H4 (cell line): Measurements from ENCODE around the gene MAD2L2. TPM values are rescaled to one million over a fixed set of nuclear protein-coding genes. Genes with fewer than 3 reads are reported as not detected.

Experiments used
- DNase-seq: peaks from one replicate; pipeline ENCODE4 v3.0.0-alpha.2; 2015; ENCODE audit warnings: low spot score
- total RNA-seq: library from RNA; depleted of rRNA; stranded (reverse); fragments of >200 nt; shearing (Covaris generic); gene quantifications from 2 replicates; pipeline ENCODE4 v1.2.3, GENCODE V29; 2014

Gene MAD2L2
- total RNA-seq, 1 experiment from 2014 or later, result 130 TPM

DNA sequence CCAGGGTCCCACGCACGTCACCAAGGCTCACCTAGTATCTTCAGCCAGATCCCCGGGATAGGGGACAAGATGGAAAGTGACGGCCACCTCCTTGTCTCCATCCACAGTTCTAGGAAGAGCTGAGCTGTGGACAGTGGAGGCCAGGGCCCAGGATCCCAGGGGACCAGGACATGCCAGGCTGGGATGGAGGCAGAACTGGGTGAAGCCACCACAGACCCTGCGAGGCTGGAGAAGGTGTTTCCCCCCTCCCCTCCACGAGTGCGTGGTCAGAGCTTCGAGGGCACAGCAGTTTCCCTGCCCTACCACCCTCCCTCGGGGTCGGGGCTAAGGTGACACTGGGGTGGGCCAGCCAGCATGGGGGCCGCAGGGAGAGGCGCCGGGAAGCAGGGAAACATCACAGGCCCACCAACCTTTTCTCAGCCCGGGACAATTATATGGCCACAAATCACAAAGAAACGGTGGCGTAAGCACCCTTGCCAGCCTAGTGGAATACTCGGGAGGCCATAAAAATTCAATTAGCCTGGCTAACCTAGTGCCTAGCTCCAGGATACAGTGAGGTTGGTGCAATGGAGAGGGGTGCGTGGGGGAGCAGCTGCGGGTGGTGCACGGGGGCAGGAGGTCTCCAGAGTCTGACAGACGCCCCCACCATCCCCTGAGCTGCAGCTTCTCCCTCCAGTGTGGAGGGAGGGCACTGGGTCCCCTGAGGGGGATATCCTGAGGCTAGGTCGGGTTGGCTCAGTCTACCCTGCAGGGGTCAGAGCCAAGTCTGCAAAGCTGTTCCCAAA is 23.9 kb upstream of the MAD2L2 start:
- DNase-seq, result no peak

DNA sequence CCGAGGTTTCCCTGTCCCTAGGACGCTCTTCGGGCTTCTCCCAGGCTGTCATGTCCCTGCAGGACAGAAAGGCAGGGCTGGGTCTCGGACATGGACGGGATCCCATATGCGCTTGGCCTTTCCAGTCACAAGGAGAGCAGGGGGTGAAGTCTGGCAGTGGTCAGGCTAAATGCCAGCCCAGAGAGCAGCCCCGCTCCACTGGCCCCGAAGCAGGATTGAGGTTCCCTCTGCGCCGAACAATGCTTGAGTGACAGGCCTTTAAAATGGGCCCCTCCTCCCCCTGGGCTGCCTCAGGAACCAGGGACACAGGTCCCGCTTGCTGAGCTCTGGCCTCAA is 23.2 kb upstream of the MAD2L2 start:
- no peak for DNase-seq

DNA sequence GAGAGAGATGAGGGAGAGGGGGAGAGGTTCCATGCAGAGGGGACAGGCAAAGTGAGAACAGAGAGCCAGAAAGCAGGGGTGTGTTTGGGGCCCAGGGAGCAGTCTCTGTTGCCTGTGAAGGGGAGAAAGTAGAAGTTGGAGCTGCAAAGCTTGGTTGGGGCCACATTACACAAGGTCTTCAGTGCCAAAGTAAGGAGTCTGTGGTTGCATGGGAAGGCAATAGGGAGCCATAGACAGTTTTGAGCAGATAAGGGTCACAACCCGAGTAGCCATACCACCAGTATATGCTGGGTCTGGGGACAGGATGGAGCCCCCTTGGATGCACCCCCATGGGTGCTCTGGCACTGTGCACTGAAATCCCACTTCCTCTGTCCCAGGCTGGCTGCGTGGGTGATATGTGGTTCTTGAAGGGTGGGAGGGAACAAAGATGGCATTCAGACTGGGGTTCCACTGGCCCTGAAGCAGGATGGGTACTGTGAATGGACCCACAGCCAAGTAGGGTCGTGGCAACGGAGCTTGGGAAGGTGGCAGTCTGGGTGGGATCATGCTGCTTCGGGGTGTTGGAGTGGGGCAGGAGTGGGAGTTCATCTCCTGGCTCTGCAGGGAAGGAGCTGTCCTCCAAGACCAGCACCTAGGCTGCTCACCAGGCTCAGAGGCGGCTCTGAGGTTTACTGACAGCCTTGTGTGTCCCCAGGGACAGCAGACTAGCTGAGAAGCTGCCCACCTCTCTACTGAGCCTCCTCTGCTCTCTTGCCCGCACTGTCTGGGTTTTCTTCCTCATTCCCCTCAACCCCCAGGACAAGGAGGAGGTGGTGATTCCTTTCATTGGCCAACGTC is 22.6 kb upstream of the MAD2L2 start:
- no peak for DNase-seq

DNA sequence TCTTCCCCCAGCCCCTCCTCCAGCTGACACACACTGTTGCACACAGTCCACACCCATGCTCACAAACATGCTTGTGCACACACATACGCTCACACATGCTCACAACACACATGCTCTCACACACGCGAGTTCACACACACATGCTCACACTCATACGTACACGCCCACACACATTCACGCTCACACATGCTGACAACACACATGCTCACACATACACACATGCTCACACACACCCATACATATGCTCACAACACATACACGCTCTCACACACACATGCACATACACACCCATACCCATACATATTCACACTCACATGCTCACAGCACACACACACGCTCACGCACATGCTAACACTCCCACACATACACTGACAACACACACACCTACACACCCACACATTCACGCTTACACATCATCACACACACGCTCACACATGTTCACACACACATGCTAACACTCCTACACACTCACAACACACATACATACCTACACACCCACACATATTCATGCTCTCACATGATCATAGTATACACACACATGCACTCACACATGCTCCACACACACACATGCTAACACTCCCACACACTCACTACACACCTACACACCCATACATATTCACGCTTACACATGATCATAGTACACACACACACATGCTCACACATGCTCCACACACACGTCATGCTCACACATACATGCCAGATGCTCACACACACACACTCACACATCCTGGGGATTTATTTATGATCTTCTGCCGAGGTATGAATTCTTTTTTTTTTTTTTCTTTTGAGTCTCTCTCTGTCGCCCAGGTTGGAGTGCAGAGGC is 21.2 kb upstream of the MAD2L2 start:
- no peak for DNase-seq

DNA sequence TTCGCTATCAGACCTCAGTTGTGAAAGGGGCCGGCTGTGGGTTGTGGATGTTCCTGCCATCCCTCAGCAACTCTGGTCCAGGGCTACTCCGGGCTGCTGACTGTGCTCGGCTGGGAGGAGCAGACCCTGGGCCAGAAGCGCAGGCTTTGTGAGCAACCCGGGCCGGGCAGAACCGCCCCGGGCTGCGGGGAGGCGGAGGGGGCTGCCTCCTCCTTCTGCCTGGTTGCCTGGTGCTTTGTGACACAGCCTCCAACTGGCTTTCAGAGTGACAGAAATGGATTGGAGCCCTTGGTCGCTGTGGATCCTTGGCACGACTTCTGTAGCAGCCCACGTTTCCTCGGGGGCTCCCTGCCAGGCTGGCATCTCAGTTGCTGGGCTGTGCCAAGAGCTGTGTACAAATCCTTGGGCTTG is 20.6 kb upstream of the MAD2L2 start:
- no peak for DNase-seq

DNA sequence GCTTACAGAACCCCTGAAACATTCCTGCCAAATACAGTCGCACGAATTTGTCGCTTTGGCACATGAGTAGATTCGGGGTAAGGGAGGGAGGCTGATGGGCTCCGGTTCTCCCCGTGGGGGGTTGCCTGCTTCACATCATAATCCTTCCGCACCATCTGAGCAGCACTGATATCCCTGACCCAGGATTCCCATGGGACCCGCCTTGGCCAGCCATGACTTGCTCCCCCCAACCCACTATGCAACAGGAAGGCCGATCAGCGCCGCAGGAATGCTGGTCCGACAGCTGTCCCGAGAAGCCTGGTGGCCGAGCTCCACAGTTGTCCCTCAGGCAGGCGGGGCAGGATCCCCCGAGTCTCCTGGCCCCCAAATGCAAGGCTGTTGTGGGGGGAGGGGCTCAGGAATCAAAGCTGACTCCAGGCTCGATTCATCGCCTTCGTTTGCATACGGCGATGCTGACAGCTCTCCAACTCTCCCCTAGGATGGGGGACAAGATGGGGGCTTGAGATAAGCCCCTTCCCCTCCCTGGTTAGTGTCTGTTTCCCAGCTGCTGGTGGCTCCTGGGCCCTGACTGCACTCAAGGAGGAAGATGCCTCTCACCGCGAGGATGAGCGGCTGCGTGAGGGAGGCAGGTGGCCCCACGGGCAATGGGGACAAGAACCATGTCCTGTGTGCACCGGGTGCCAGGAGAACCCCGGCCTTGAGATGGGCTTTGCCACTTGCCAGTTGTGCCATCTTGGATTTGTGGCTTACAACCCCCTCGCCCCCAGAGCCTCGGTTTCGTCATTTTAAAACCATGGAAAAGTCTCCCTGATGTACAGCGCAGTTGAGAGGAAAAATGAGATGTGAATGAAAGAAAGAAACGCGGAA is 19.9 kb upstream of the MAD2L2 start:
- DNase-seq, result no peak

DNA sequence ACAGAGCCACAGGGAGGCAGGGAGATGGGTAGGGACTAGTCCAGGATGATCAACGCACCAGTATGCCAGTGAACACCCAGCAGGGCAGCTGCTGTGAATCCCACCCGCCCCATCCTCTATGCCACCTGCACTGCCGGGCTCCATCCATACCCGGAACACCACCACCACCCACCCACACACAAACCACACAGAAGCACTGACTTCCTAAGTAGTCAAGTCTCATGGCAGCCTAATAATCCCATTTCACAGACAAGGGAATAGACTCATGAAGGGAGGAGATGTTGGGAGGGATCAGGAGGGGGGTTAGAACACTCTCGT is 16.9 kb upstream of the MAD2L2 start:
- no peak for DNase-seq

DNA sequence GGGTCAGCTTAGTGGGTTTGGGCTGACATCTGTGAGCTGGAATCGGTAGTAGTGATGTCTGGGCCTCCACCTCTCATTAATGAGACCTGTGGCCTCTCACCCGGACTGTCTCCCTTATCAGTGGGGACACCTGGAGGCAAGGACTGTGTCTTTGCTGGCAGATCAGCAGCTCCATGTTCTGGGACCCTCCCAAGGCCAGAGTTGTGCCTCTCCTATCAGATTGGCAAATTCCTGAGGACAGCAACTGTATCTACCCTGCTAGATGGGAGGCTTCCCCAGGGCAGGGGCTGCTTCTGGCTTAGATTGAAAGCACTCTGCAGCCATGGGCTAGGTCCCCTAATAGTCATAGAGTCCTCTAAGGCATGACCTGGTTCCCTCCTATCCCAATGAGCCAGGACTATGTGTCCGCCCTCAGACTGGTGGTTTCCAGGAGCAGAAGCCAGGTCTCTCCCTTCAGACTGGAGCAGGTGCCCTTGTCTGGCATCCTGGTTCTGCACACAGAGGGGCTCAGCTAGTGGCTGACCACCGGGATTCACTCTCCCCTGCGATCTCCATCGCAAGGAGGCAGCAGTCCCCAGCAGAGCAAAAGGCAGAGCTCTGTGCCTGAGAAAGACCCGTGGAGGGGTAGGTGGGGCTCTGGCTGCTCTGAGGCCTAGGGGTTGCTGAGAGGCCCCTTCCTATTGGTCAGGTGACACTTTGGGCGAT is 16.4 kb upstream of the MAD2L2 start:
- no peak for DNase-seq

DNA sequence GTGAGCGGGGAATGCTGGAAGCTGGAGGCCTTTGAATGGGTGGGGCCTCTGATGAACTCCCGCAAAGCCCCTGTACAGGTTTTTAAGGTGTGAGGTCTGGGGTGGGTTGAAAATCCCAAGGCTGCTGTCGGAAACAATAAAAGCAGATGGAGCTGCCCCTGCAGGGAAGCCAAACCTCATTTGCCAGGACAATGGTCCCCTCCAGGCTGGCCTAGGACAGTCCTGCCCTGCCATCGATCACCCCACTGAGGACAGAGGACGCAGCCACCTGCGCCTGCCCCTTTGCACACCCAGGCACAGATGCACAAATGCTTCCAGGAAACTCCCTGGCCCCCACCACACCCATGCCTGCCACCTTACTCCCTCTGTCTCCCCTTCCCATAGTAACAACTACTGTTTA is 14.9 kb upstream of the MAD2L2 start:
- DNase-seq, result no peak

DNA sequence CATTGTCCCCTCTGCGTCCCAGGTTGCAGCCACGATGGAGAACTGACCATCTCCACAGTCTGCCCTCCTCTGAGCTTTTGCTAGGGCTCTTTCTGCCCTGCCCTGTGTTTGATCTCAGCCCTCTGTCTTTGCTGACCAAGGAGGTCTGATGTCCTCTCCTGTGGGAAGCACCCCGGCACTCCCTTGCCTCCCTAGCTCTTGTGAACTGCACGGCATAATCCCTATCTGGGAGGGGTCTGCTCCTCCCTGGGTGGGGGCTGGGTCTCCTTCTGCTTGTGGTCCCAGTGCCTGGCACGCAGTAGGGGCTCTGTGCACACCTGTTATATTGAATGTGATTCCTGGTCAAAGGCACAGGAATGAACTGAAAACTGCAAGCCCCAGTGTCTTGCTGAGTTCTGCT is 13.0 kb upstream of the MAD2L2 start:
- DNase-seq, result no peak

DNA sequence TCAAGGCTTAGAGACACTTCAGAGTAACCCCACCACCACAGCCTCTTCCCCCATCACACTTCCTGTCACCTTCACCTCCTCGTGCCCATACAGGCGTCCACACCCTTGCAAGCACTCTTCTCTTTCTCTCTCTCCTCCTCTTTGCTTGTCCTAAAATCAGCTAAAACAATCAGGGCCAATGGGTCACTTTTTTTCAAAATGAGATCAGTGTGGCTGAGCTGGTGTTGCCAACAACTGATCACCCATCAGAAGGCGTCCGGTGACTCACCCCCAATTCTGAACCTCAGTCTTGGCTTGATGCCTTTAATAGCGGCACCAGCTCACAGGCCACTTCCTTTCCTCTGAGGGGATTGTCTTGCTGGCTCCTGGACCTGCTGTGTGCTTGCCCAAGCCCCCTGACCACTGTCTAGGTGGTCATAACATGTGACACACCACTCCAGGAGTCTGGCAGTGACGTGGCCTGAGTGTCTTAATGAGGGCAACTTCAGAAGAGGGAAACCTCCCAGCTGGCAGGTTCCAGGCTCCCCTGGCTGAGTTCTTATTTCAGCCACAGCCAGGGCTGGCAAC is 12.2 kb upstream of the MAD2L2 start:
- DNase-seq, result peak; percentile 83

DNA sequence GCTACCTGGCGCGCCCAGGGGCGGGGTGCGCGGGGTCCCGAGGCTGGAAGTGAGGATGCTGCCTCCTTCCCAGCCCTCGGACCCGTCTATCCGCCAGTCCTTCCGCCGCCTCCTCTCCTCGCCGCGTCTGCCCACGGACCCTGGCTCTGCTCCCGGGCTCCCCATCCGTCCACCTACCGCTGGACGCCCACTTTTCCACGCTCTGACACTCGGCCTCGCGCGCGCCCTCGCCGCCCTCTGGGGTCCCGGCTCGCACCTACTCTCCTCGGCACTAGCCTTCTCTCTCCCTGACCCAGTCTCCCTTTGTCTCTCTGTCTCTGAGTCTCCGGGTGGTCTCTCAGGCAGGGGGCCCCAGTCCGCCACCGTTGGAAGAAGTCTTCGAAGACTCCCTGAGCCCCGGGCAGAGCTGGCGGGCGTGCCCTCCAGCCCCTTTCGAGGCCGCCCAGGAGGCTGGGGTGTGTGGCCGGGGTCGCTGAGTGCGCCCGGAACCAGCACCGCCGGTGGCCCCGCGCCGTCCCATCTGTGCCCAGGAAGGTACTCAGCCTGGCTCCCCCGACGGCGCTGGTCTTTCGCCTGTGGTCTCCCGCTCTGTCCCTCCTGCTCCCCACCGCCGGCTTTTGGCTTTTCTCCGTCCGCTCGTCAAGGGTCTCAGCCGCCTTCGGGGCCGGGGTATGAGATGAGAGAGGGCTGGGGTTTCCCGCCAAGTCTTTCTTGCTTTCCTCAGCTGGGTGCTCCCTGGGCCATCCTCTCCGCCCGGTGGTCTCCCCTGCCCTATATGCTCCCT is 11.2 kb upstream of the MAD2L2 start:
- no peak for DNase-seq

DNA sequence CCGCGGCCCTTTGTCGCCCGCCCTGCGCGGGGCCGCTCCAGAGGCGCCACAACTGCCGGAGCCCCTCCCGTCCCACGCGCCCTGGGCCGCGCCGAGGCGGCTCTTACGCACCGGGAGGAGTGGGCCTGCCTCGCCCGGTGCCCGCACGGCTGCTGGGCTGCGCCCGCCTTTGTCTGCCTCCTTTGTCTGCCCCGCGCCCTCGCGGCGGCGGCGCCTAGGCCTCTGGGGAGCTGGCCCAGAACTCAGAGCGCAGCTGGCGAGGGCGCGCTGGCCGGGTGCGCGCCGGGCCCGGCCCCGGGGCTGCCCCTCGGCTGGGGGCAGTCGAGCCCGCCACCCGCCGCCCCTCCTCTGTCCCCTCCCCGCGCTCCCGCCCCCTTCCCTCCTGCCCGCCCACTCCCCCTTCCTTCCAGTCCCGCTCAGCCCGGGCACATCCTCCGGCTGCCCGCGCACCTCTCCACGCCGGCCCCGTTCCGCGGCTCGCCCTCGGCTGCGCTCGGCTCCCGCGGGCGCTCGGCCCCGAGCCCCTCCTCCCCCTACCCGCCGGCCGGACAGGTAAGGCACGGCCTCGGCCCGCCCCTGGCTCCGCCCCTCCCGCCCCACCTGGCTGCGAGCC is 10.5 kb upstream of the MAD2L2 start, which contains the start of gene DRAXIN:
Gene DRAXIN (plus strand): TSS at position 409 of the 613 bp plus-strand sequence. CDS start 14,549 bp downstream, outside the sequence.
- DNase-seq, result no peak

DNA sequence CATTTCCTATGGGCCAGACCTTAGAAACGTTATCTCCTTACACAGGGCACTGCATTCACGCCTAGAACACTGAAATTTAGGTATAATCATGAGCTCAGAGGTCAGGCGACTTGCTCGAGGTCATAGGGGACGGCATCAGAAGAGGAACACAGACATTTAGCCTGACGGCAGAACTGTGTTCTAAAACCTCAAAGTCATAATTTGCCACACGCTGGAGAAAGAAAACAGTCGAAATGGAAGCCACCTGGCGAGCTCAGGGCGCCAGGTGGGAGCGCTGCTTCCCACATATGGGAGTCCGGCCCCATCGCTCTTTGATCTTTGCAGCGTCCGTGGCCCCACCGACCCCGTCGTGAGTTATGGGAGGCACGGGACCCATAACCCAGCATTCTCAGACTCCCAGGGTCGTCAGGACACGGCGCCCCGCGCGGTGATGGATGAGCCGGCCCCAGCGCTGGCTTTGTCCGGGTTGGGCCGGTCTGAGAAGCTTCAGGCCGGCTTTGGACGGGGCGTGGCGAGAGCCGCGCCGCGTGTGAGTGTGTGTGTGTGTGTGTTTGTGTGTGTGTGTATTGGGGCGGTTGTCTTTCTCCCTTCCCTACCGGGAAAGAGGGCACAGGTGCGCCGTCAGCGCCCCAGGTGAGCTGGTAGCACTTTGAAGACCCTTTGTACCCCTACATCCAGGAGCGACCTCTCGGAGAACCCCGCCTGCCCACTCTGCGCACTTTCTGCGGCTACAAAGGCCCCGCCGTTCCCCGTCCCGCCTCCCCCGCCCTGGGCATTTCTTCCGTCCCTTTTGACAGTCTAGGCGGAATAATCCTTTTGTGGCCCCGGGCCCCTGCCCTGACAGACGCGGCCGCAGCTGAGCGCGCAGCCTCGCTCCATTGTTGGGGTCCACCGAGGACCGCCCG is 9.7 kb upstream of the MAD2L2 start:
- no peak for DNase-seq

DNA sequence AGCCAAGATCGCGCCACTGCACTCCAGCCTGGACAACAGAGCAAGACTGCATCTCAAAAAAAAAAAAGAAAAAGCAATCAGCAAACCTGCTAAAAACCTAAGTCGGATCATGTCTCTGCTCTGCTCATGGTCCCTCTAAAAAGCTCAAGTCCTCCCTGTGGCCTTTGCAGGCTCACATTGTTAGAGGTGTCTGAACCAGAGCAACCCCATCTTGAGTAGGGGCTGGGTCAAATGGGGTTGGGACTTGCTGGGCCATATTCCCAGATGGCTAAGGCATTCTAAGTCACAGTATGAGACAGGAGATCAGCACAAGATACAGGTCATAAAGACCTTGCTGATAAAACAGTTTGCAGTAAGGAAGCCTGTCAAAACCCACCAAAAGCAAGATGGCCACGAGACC is 7.6 kb upstream of the MAD2L2 start:
- no peak for DNase-seq

DNA sequence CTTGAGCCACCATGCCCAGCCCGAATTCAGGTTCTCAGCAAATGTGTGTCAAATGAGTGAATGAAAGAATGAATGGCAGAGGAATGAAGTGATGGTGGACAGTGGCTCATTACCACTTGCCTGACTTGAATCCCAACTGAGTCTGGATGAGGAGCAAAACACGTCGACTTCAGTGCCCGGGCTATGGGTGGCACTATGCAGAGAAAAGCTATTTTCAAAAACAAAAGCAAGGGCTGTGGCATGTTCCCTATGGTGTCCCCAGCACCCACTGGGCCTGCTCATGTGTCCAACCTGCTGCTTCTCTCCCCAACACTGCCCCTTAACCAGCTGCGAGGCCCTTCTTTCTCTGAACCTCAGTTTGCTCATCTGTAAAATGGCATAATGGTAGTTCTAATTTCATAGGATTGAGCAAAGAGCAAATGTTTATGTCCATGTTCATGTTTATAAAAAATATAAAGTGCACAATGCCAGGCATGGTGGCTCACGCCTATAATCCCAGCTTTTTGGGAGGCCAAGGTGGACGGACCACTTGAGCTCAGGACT is 4.3 kb upstream of the MAD2L2 start:
- DNase-seq, result no peak

DNA sequence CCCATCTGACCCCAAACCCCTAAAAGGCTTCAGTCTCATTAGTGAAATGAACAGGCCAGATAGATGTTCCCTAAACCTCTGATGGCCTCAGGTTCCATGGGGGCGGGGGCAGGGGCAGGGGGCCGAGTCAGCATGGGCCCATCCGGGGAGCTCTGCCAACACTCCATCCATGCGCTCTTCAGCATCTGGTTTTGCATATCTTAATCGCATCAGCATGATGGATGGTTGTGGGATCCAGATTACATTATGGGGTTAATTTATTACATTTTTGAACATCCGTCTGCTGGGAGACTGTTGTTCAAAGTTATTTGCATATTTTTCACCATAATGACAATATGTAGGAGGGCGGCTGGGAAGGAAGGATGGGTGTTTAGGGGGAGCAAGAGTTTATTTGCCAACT is 3.1 kb upstream of the MAD2L2 start:
- DNase-seq, result no peak

DNA sequence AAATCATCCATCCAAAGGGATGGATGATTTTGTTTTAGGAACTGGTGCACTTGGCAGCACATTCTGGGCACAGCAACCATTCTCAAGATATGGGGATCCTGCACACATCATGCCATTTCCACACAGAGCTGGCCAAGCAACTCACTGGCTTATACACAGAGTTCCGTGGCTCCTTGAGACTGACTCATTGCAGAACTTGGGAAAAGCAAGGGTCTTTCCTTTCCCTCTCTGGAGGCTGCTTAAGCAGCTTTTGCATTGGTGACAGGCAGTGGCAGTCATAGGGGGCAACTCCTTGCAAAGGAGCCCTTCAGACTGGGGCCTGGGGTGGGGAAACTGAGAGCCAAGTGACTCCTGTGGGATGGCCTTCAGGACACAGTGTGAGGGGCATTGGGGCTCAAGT is 1.9 kb upstream of the MAD2L2 start:
- DNase-seq, result no peak
